22Rv1 (cell line): ENCODE measurements around the gene LHX3.

Source experiments
- ZFX ChIP-seq: fragments of 450-650 bp; IDR thresholded peaks from 2 replicates; pipeline ENCODE4 v1.6.1; 2017; ENCODE audit warnings: antibody characterized with exemption, borderline replicate concordance
- TF ChIP-seq, protein P1 (sequence below): fragments of 450-650 bp; IDR thresholded peaks from 2 replicates; pipeline ENCODE4 v1.5.1; 2017; ENCODE audit warnings: mild to moderate bottlenecking

DNA sequence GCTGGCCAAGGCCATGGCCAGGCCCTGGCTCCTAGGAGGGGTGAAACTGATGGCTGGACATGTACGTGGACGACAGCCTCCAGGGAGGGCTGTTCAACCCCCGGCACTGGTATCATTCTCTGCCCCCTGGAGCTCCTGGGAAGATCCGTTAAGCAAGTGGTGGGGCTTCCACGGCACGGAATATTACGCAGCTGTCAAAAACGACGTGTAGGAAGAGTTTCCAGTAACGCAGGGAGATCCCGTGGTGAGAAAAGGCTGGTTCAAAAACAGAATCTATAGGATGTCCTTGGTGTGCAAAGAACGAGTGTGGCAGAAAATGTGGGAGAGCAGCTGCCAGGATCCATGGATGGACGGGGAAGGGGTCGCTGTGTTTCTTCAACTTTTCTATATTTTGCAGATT lies 50.0 kb downstream of the LHX3 start:
- TF ChIP-seq, protein P1, sequence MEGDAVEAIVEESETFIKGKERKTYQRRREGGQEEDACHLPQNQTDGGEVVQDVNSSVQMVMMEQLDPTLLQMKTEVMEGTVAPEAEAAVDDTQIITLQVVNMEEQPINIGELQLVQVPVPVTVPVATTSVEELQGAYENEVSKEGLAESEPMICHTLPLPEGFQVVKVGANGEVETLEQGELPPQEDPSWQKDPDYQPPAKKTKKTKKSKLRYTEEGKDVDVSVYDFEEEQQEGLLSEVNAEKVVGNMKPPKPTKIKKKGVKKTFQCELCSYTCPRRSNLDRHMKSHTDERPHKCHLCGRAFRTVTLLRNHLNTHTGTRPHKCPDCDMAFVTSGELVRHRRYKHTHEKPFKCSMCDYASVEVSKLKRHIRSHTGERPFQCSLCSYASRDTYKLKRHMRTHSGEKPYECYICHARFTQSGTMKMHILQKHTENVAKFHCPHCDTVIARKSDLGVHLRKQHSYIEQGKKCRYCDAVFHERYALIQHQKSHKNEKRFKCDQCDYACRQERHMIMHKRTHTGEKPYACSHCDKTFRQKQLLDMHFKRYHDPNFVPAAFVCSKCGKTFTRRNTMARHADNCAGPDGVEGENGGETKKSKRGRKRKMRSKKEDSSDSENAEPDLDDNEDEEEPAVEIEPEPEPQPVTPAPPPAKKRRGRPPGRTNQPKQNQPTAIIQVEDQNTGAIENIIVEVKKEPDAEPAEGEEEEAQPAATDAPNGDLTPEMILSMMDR = no peak
- TF ChIP-seq ZFX = no peak
